Measurements from ENCODE around the gene SNX27.
"Not testable (repeated sequence)": the region's sequence is repeated elsewhere in the genome, so short reads cannot be mapped to it uniquely, and the experiment has no call there.

SNX27 gene

DNA sequence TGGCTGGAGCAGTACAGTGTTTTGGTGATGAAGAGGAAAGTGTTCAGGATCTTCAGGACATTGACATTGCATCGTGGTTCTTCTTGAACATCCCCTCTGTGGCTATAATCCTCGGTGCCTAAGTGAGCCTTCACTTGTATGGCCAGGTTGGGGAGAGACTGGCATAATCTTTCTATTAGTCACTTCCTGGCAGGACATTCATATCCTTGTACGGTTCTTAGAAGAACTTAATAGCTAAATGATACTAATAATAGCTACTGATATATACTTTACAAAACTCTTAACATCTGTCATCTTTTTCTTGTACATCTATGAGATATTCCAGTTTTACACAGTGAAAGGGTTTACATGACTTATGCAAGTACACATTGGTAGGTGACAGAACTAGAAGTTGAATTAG is 69.0 kb downstream of the SNX27 start:
- DNase-seq (ENCODE audit: low read depth), result peak; percentile 89
- TF ChIP-seq, protein P1, sequence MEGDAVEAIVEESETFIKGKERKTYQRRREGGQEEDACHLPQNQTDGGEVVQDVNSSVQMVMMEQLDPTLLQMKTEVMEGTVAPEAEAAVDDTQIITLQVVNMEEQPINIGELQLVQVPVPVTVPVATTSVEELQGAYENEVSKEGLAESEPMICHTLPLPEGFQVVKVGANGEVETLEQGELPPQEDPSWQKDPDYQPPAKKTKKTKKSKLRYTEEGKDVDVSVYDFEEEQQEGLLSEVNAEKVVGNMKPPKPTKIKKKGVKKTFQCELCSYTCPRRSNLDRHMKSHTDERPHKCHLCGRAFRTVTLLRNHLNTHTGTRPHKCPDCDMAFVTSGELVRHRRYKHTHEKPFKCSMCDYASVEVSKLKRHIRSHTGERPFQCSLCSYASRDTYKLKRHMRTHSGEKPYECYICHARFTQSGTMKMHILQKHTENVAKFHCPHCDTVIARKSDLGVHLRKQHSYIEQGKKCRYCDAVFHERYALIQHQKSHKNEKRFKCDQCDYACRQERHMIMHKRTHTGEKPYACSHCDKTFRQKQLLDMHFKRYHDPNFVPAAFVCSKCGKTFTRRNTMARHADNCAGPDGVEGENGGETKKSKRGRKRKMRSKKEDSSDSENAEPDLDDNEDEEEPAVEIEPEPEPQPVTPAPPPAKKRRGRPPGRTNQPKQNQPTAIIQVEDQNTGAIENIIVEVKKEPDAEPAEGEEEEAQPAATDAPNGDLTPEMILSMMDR (IDR thresholded peaks at IDR 0.05; ENCODE audit: low read length, missing control alignments), result no peak
- no peak overlapping the region for H3K4me3 ChIP-seq (replicated peaks; ENCODE audit: low read depth, low read length)

DNA sequence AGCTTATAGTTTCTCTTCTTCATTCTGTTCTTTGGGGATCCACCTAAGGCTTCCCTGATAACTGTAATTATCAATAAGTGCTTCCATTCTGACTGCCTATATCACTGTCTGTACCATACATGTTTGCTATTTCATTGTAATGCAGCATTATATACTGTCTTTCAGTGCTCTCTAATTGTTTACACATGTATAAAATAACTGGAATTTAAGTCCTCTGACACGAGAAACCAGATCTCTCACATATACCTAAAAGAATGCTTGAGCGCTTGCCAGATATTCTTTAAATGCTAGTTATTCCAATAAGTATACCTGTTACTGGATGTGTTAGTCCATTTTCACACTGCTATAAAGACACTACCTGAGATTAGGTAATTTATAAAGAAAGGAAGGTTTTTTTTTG is 70.1 kb downstream of the SNX27 start:
- TF ChIP-seq, protein P1 (IDR thresholded peaks at IDR 0.05; ENCODE audit: low read length, missing control alignments), result no peak
- no peak overlapping the region for H3K4me3 ChIP-seq (replicated peaks; ENCODE audit: low read depth, low read length)
- DNase-seq (ENCODE audit: low read depth), result no peak

DNA sequence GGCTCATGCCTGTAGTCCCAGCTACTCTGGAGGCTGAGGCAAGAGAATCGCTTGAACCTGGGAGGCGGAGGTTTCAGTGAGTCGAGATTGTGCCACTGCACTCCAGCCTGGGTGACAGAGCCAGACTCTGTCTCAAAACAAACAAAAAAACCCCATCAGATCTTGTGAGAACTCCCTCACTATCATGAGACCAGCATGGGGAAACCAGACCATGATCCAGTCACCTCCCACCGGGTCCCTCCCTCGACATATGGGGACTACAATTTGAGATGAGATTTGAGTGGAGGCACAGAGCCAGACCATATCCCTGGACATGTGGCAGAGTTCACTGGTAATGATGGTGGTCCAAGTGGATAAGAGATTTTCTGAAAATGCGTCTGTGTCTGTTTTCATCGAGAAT is 71.1 kb downstream of the SNX27 start:
- DNase-seq (ENCODE audit: low read depth), result not testable (repeated sequence)

DNA sequence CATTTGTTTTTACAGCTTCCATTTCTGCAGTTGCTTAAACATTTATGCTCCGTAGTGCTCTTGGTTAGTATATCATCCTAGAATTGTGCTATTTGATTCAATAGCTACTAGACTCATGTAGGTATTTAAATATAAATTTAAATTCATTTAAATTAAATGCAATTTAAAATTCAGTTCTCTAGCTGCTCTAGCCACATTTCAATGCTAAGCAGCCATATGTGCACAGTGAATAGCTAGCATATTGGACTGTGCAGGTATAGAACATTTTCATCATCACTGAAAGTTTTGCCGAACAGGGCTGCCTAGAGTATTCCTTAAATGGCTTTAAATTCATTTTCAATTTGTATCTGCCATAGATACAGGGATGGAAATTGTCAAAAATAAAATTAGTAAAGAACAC is 72.3 kb downstream of the SNX27 start:
- DNase-seq (ENCODE audit: low read depth), result no peak
- TF ChIP-seq, protein P1 (IDR thresholded peaks at IDR 0.05; ENCODE audit: low read length, missing control alignments), result no peak
- H3K4me3 ChIP-seq (replicated peaks; ENCODE audit: low read depth, low read length), result no peak overlapping the region

More for the DNA sequence above, 71.1 kb downstream of the SNX27 start:
- H3K4me3 ChIP-seq (replicated peaks; ENCODE audit: low read depth, low read length), result not testable (repeated sequence)

DNA sequence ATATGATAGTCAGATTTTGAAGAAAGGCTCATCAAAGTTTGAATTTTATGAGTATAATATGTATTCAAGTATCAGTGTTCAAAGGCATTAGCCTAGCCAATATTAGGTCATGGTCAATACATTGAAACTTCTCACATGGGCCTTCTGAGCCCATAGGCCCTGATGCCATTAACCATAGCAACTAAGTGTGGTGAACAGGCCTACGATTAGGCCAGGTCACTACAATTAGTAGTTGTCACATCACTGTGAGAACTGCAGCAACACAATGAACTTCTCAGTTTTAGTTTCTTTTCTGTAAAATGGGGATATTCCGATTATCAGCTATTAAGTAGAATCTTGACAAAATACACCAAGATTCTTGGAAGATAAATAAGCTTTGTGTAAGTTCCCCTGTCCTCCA is 74.7 kb downstream of the SNX27 start:
- no peak for DNase-seq (ENCODE audit: low read depth)
- no peak overlapping the region for H3K4me3 ChIP-seq (replicated peaks; ENCODE audit: low read depth, low read length)
- TF ChIP-seq, protein P1 (IDR thresholded peaks at IDR 0.05; ENCODE audit: low read length, missing control alignments), result no peak

DNA sequence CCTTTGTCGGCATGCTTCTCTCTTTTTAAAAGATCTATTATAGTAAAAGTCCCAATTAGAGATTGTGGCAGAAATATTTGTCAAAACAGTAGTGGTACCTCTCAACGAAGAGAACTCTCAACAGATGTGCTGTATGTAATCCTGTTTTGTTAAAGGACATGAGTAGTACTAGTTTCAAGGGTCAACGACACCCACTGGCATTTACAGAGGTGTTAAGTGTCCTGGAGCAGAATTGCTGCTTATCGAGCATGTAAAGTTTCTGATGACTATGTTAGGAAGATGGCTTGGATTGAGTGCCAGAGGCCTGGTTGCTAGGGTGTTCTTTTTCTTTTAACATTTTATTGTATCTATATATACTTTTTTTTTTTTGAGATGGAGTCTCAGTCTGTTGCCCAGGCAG is 77.6 kb downstream of the SNX27 start:
- DNase-seq (ENCODE audit: low read depth), result no peak
- H3K4me3 ChIP-seq (replicated peaks; ENCODE audit: low read depth, low read length), result no peak overlapping the region
- TF ChIP-seq, protein P1 (IDR thresholded peaks at IDR 0.05; ENCODE audit: low read length, missing control alignments), result no peak

DNA sequence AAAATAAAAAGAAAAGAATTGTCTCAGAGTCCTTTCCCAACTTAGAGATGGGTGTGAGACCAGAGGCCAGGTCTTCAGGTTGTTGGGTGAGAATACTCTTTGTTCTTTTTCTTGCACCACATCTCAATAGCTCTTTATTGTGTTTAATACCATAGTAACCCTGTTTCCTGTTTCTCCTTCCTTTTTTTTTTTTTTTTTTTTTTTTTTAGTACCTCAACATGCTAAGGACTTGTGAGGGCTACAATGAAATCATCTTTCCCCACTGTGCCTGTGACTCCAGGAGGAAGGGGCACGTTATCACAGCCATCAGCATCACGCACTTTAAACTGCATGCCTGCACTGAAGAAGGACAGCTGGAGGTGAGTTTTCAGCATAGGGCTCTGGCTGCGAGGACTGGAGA is 80.4 kb downstream of the SNX27 start:
- TF ChIP-seq, protein P1 (IDR thresholded peaks at IDR 0.05; ENCODE audit: low read length, missing control alignments), result no peak
- H3K4me3 ChIP-seq (replicated peaks; ENCODE audit: low read depth, low read length), result no peak overlapping the region
- DNase-seq (ENCODE audit: low read depth), result peak; percentile 21
